Measurements from ENCODE around the gene CATSPER3. TPM values are rescaled to one million over a fixed set of nuclear protein-coding genes. Genes with fewer than 3 reads are reported as not detected.

CATSPER3 gene
- polyA plus RNA-seq, 1 donor from 2014 or later: 0.17 TPM

DNA sequence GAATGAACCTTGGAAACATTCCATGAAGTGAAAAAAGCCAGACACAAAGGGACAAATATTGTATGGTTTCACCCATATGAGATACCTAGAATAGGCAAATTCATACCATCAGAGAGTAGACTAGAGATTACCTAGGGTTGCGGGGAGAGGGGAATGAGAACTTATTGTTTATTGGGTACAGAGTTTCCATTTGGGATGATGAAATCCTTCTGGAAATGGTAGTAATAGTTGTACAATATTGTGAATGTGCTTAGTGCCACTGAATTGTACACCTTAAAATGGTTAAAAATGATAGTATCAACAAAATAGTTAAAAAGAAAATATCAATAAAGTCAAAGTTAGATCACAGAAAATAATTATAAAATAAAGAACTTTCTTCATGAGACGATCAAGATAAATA, 25.5 kb downstream of the CATSPER3 start:
- Histone ChIP-seq H2AFZ (ENCODE audit: low read depth, low read length) (no peak overlapping the region), H3K79me2 (replicated peaks; ENCODE audit: insufficient read depth, low read length) (no peaks in the 10 kb centered on the region), H3F3A (ENCODE audit: insufficient read depth, low read length, poor library complexity, severe bottlenecking) (no peaks in the 10 kb centered on the region), H3K4me3 (ENCODE audit: low read length) (no peak overlapping the region), H3K27me3 (ENCODE audit: insufficient read depth, low read depth, low read length) (no peaks in the 10 kb centered on the region), H3K9me3 (ENCODE audit: low read length) (no peaks in the 10 kb centered on the region), H3K9ac (ENCODE audit: low read length) (no peak overlapping the region), H3K27ac (ENCODE audit: low read length) (no peak overlapping the region), H3K36me3 (ENCODE audit: insufficient read depth, low read length) (no peaks in the 10 kb centered on the region), H3K9me2 (ENCODE audit: insufficient read depth, low read length) (no peaks in the 10 kb centered on the region), H3K4me2 (ENCODE audit: low read length) (no peak overlapping the region), H4K20me1 (ENCODE audit: insufficient read depth) (no peaks in the 10 kb centered on the region)
- TF ChIP-seq, protein P1, sequence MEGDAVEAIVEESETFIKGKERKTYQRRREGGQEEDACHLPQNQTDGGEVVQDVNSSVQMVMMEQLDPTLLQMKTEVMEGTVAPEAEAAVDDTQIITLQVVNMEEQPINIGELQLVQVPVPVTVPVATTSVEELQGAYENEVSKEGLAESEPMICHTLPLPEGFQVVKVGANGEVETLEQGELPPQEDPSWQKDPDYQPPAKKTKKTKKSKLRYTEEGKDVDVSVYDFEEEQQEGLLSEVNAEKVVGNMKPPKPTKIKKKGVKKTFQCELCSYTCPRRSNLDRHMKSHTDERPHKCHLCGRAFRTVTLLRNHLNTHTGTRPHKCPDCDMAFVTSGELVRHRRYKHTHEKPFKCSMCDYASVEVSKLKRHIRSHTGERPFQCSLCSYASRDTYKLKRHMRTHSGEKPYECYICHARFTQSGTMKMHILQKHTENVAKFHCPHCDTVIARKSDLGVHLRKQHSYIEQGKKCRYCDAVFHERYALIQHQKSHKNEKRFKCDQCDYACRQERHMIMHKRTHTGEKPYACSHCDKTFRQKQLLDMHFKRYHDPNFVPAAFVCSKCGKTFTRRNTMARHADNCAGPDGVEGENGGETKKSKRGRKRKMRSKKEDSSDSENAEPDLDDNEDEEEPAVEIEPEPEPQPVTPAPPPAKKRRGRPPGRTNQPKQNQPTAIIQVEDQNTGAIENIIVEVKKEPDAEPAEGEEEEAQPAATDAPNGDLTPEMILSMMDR (IDR thresholded peaks at IDR 0.05; ENCODE audit: poor library complexity, severe bottlenecking): no peak
- TF ChIP-seq EP300 (conservative IDR thresholded peaks at IDR 0.05; ENCODE audit: poor library complexity, severe bottlenecking): no peak
- no peak for TF ChIP-seq TAF1 (IDR thresholded peaks at IDR 0.05; ENCODE audit: low read depth)
- TF ChIP-seq EZH2 (IDR thresholded peaks at IDR 0.05; ENCODE audit: borderline replicate concordance, insufficient read depth, low read length, poor library complexity, severe bottlenecking): no peak
- TF ChIP-seq POLR2AphosphoS5 (IDR thresholded peaks at IDR 0.05): no peak
- TF ChIP-seq, protein P2, sequence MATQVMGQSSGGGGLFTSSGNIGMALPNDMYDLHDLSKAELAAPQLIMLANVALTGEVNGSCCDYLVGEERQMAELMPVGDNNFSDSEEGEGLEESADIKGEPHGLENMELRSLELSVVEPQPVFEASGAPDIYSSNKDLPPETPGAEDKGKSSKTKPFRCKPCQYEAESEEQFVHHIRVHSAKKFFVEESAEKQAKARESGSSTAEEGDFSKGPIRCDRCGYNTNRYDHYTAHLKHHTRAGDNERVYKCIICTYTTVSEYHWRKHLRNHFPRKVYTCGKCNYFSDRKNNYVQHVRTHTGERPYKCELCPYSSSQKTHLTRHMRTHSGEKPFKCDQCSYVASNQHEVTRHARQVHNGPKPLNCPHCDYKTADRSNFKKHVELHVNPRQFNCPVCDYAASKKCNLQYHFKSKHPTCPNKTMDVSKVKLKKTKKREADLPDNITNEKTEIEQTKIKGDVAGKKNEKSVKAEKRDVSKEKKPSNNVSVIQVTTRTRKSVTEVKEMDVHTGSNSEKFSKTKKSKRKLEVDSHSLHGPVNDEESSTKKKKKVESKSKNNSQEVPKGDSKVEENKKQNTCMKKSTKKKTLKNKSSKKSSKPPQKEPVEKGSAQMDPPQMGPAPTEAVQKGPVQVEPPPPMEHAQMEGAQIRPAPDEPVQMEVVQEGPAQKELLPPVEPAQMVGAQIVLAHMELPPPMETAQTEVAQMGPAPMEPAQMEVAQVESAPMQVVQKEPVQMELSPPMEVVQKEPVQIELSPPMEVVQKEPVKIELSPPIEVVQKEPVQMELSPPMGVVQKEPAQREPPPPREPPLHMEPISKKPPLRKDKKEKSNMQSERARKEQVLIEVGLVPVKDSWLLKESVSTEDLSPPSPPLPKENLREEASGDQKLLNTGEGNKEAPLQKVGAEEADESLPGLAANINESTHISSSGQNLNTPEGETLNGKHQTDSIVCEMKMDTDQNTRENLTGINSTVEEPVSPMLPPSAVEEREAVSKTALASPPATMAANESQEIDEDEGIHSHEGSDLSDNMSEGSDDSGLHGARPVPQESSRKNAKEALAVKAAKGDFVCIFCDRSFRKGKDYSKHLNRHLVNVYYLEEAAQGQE (IDR thresholded peaks at IDR 0.05; ENCODE audit: borderline replicate concordance): no peak
- TF ChIP-seq MXI1 (conservative IDR thresholded peaks at IDR 0.05; ENCODE audit: poor library complexity, severe bottlenecking): no peak
- TF ChIP-seq RAD21 (conservative IDR thresholded peaks at IDR 0.05): no peak
- TF ChIP-seq SMC3 (conservative IDR thresholded peaks at IDR 0.05; ENCODE audit: poor library complexity): no peak

DNA sequence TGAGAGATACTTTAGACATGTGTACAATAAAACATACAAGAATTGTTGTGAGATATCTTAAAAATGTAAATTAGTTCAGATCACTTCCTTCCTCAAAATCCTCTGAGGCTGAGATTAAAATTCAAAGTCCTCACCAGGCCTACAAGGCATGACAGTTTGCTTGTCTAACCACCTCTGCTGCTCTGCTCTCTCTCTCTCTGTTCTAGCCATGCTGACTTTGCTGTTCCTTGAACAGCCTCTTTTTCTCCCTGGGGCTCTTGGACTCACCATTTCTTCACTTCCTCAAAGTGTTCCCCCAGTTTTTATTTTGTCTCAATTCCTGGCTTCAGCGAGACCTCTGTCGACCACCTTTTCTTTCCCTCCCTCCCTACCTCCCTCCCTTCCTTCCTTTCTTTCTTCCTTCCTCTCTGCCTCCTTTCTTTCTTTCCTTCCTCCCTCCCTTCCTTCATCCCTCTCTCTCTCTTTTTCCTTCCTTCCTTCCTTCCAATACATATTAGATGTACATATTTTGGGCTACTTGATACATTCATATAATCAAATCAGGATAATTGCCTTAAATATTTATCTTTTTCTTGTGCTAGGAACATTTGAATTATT, 27.0 kb downstream of the CATSPER3 start:
- Histone ChIP-seq H3K36me3 (ENCODE audit: insufficient read depth, low read length) (no peaks in the 10 kb centered on the region), H3K27me3 (ENCODE audit: insufficient read depth, low read depth, low read length) (no peaks in the 10 kb centered on the region), H3K9me3 (ENCODE audit: low read length) (no peaks in the 10 kb centered on the region), H3F3A (ENCODE audit: insufficient read depth, low read length, poor library complexity, severe bottlenecking) (no peaks in the 10 kb centered on the region), H3K9me2 (ENCODE audit: insufficient read depth, low read length) (no peaks in the 10 kb centered on the region), H3K4me2 (ENCODE audit: low read length) (no peak overlapping the region), H3K4me3 (ENCODE audit: low read length) (no peak overlapping the region), H3K79me2 (replicated peaks; ENCODE audit: insufficient read depth, low read length) (no peaks in the 10 kb centered on the region), H3K9ac (ENCODE audit: low read length) (no peak overlapping the region), H2AFZ (ENCODE audit: low read depth, low read length) (no peak overlapping the region), H4K20me1 (ENCODE audit: insufficient read depth) (no peaks in the 10 kb centered on the region), H3K27ac (ENCODE audit: low read length) (no peak overlapping the region)
- TF ChIP-seq, protein P1 (IDR thresholded peaks at IDR 0.05; ENCODE audit: poor library complexity, severe bottlenecking): no peak
- no peak for TF ChIP-seq EP300 (conservative IDR thresholded peaks at IDR 0.05; ENCODE audit: poor library complexity, severe bottlenecking)
- TF ChIP-seq RAD21 (conservative IDR thresholded peaks at IDR 0.05): no peak
- TF ChIP-seq SMC3 (conservative IDR thresholded peaks at IDR 0.05; ENCODE audit: poor library complexity): no peak
- no peak for TF ChIP-seq EZH2 (IDR thresholded peaks at IDR 0.05; ENCODE audit: borderline replicate concordance, insufficient read depth, low read length, poor library complexity, severe bottlenecking)
- TF ChIP-seq TAF1 (IDR thresholded peaks at IDR 0.05; ENCODE audit: low read depth): no peak
- TF ChIP-seq MXI1 (conservative IDR thresholded peaks at IDR 0.05; ENCODE audit: poor library complexity, severe bottlenecking): no peak
- TF ChIP-seq, protein P2 (IDR thresholded peaks at IDR 0.05; ENCODE audit: borderline replicate concordance): no peak
- TF ChIP-seq POLR2AphosphoS5 (IDR thresholded peaks at IDR 0.05): no peak

Data from neural cell (in vitro differentiated cells).